ES-I3 (cell line): ENCODE results near the gene STIM1.

Experiments used
- H3K36me3 ChIP-seq: 2 replicates; pipeline ENCODE4 v1.6.1; 2013; ENCODE audit warnings: mild to moderate bottlenecking, low read length, control low read depth, moderate library complexity; ENCODE audit not compliant: insufficient read depth
- H3K4me1 ChIP-seq: 2 replicates; pipeline ENCODE4 v1.6.1; 2013; ENCODE audit warnings: mild to moderate bottlenecking, control low read depth, low read length; ENCODE audit not compliant: insufficient read depth
- H3K9ac ChIP-seq: 2 replicates; pipeline ENCODE4 v1.6.1; 2013; ENCODE audit warnings: low read depth, mild to moderate bottlenecking, low read length, moderate library complexity
- H3K9me3 ChIP-seq: 2 replicates; pipeline ENCODE4 v1.6.1; 2013; ENCODE audit warnings: mild to moderate bottlenecking, low read length, moderate library complexity; ENCODE audit not compliant: control insufficient read depth, insufficient read depth

STIM1 gene

DNA sequence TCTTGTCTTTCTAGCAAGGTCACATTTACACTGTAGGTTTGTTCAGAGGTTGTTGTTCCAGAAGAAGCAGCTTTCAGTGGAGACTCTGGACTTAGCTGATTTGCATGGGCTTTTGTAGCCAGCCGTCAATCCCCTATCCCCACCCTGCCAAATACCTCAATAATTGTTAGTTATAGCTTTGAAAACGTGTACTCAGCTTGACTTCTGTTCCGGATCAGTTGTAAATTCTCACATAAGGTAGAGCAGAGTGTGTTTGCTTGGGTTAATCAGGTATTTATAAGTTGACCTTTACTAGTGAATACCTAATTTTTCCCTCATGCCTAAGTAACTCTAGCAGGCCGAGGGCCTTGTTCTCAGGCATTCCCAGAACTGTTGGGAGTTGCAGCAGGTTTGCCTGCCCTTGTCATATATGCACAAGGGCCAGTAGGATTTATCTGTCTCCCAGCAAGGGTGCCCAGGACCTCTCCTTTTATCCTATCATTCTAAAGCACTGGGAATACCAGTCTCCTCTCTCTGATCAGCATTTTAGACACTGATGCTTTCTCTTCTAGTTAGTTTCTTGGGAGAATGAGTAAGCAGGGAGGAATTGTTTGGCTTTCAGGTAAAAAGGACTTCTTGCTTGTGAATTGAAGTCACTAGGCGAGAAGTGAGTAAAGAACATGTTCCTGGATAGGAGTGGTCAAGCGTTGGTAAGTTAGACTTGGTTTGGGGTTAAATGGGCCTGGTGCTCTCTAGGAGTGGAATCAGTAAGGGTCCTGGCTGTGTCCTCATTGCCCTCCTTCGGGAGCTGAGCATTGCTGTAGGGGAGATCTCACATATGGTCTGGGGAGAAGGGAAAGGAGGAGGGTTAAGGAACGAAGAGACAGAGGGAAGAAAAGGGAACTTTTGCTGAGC lies 22.1 kb downstream of the STIM1 start:
- Histone ChIP-seq H3K4me1 (peaks cover 12% of the 10 kb centered on the region), H3K36me3 (no peaks in the 10 kb centered on the region), H3K9ac (no peak overlapping the region), H3K9me3 (no peaks in the 10 kb centered on the region)

DNA sequence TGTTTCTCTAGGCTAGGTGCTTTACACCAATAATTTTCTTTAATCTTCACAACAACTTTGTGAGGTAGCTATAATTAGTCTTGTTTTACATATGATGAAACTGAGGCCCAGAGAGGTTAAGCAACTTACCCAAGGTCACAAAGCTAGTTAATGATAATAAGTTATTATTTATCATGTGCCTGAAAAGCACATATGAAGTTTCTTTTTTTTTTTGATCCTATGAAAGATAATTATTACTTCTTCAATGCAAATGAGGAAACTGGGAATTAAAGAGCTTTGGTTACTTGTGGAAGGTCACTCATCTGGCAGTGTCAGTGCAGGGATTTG lies 22.8 kb downstream of the STIM1 start:
- Histone ChIP-seq H3K4me1 (peaks cover 12% of the 10 kb centered on the region), H3K9me3 (no peaks in the 10 kb centered on the region), H3K9ac (no peak overlapping the region), H3K36me3 (no peaks in the 10 kb centered on the region)

DNA sequence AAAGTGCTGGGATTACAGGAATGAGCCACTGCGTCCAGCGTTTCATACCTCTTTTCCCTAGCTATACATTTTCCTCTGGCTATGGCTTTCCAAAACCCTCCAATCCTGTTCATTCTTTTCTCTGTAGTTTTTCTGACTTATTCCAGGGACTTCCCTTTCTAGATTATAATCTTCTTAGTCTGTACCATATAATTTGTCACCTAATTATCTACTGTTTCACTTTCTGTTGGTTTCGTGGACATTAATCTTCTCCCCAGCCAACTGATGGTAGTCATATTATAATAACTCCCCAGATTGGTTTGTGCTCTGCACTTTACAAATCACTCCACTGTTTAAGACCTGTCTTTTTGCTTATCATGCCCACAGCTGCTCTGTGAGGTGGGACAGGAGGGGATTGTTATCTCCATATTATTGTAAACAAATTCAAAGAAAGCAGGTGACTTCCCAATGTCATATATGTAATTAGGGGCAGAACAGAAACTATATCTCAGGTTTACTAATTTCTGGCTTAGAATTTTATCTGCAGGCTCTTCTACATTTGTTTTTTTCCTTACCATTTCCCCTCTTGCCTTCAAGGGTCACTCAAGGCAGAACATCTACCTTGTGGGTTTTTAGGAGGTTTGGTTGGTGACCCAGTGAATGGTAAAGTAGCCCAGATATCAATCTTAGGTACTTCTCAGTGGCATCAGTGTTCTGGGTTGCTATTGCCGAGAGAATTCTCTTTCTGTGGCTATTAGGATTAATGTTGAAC lies 23.9 kb downstream of the STIM1 start:
- H3K36me3 ChIP-seq, result no peaks in the 10 kb centered on the region
- H3K4me1 ChIP-seq, result peaks cover 12% of the 10 kb centered on the region
- no peak overlapping the region for H3K9ac ChIP-seq
- H3K9me3 ChIP-seq, result no peaks in the 10 kb centered on the region

DNA sequence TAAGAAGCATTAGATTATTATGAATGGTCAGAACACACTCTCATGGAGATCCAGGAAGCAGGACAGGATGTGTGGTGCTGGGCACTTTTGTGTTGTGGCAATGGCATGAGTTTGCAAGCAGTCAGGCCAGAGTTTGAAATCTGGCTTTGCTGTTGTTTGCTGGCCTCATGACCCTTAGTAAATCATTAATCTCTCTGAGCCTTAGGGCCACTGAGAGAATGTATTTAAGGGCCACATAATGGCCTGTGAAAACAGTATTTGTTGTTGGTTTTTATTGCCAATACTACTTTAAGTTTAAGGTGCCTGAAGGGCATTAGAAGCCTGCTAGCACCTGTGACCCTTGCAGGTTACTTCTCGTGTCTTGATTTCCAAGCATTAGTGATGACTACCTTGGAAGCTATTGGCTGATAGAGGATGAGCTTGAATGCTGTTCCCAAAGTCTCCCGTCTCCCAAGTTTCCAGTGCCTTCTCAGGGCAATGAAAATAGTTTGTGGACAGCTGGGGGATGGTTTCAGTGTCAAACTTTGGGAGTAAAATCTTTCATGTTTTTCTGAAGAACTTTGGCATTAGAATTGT lies 24.6 kb downstream of the STIM1 start:
- Histone ChIP-seq H3K36me3 (no peaks in the 10 kb centered on the region), H3K9ac (no peak overlapping the region), H3K4me1 (peaks cover 12% of the 10 kb centered on the region), H3K9me3 (no peaks in the 10 kb centered on the region)

DNA sequence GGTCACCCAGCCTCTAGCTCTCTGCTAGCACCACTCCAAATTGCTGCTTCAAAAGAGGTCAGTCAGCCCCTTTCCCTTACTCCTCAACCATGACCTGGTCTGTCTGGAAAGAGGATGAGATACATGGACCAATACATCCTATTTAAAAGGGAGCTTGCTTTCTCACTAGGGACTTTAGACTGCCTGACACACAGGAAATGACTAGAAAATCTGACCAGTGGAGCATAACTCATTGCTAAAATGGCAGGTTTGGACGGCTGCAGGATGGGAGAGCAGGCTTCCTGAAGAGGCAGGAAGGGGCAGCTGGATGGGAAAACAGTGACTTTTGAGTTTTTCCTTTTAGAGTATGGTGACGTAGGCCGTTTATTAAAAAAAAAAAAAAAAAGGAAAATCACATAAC lies 25.3 kb downstream of the STIM1 start:
- Histone ChIP-seq H3K9me3 (no peaks in the 10 kb centered on the region), H3K9ac (no peak overlapping the region), H3K36me3 (no peaks in the 10 kb centered on the region), H3K4me1 (peaks cover 12% of the 10 kb centered on the region)

DNA sequence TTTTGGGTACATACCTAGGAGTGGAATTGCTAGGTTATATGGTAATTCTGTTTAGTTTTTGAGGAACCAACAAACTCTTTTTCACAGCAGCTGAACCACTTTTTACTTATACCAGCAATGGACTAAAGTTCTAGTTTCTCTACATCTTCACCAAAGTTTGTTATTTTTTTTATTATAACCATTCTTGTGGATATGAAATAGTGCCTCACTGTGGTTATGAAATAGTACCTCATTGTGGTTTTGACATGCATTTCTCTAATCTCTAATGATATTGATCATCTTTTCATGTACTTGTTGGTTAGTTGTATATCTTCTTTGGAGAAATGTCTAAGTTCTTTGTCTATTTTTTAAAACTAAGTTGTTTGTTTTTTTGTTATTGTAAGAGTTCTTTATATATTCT lies 27.2 kb downstream of the STIM1 start:
- Histone ChIP-seq H3K9me3 (no peaks in the 10 kb centered on the region), H3K36me3 (no peaks in the 10 kb centered on the region), H3K4me1 (peaks cover 5% of the 10 kb centered on the region; the same call in 1 of the 2 replicates), H3K9ac (no peak overlapping the region)

DNA sequence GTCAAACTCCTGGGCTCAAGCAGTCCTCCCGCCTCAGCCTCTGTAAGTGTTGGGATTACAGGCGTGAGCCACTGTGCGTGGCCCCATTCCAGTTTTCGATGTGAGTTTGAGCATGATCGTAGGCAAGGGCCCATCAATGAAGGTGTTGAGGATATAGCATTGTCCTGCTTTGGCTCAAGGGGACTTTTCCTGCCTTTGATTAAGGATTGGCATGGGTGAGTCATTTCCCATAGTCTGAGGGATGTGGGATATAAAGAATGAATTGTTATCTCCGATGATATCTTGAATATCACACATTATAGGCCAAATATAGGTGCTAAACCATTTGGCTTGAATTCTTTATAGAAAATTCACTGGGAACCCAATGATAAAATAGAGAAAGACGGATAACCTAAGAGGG lies 30.4 kb downstream of the STIM1 start:
- H3K9ac ChIP-seq, result no peak overlapping the region
- H3K9me3 ChIP-seq, result no peaks in the 10 kb centered on the region
- H3K36me3 ChIP-seq, result no peaks in the 10 kb centered on the region
- H3K4me1 ChIP-seq, result no peaks in the 10 kb centered on the region

DNA sequence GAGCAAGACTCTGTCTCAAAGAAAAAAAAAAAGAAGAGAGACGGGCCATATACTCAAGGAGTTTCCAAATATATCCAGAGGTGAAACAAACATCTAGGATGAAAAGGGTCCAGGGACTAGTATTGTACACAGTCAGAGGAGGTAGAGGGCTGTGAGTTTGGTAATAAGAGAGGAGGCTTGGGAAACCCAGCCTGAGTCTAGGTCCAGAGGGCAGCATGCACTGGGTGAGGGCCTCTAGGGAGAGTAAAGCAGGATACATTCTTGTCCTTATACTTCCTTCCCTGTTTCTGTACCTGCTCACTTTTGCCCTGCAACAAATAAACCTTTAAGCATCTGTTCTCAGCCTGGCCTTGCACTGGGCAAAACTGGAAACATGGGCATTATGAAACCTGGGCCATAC lies 31.5 kb downstream of the STIM1 start:
- Histone ChIP-seq H3K9ac (no peak overlapping the region), H3K9me3 (no peaks in the 10 kb centered on the region), H3K36me3 (no peaks in the 10 kb centered on the region), H3K4me1 (no peaks in the 10 kb centered on the region)

DNA sequence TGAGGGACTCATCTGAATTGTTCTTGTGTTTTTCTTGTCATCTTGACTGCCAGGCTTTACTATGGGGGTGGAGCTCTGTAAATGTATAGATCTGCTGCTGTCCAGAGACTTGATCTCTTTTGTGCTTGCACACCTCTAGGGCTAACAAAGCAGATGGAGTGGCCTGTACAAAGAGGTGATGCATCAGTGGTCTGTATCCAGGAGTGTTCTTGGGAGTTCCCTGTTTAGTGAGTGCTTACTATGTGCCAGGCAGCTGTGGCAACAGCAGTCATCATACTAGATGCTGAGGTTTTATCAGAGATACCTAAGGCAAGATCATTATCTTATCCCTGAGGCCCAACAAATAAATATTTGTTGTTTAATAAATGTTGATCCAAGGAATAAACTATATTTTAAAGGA lies 33.4 kb downstream of the STIM1 start:
- Histone ChIP-seq H3K36me3 (no peaks in the 10 kb centered on the region), H3K4me1 (no peaks in the 10 kb centered on the region), H3K9ac (no peak overlapping the region), H3K9me3 (no peaks in the 10 kb centered on the region)

DNA sequence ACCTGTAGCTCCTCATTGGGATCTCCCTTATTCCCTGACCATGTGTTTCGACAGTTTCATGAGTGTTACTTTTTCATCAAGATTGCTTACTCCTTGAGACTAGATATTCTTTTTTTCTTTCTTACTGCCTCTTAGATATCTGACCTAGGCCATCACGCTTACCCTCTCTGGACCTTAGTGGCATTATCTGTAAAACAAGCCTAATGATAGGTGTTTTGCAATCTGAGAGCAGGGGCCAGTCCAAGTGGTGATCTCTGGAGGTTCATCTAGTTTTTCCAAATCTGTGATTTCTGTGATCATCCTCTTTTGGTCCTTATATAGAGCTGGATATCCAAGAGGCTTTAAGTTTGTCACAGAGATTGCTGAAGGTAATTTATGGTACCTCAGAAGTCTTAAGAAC lies 34.5 kb downstream of the STIM1 start:
- Histone ChIP-seq H3K9me3 (no peaks in the 10 kb centered on the region), H3K4me1 (no peaks in the 10 kb centered on the region), H3K9ac (no peak overlapping the region), H3K36me3 (no peaks in the 10 kb centered on the region)

DNA sequence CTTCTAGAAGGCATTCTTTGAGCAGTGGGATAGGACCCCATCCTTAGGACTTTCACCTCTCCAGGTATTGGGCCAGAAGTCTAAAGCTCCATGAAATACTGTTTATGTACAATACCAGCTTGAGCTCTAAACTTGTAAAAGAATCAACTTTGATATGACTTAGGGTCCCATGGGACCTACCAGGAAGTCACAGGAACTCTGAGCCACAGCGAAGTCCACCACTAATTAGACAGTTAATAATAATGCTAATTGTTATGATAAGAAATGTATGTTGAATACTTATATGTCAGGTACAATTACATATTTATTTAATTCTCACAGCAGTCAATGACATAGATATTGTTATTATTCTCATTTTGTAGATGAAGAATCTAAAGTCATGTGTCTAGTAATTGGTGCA lies 35.3 kb downstream of the STIM1 start:
- Histone ChIP-seq H3K4me1 (no peaks in the 10 kb centered on the region), H3K9me3 (no peaks in the 10 kb centered on the region), H3K36me3 (no peaks in the 10 kb centered on the region), H3K9ac (no peak overlapping the region)

DNA sequence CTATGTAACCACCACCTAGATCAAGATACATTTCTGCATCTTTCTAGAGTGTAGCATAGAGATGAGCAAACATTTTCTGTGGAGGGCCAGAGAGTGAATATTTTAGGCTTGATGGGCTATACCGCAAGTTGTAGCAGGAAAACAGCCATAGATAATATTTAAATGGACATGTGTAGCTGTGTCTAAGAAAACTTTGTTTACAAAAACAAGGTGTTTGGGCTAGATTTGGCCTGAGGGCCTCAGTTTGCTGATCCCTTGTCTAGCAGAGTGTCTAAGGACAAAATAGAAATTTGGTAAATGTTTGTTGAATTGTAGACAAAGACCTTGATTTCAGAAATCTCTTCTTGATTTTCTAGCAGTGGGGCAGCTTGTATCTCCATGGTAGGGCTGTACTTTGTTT lies 36.3 kb downstream of the STIM1 start:
- Histone ChIP-seq H3K9ac (no peak overlapping the region), H3K36me3 (no peaks in the 10 kb centered on the region), H3K9me3 (no peaks in the 10 kb centered on the region), H3K4me1 (no peaks in the 10 kb centered on the region)

DNA sequence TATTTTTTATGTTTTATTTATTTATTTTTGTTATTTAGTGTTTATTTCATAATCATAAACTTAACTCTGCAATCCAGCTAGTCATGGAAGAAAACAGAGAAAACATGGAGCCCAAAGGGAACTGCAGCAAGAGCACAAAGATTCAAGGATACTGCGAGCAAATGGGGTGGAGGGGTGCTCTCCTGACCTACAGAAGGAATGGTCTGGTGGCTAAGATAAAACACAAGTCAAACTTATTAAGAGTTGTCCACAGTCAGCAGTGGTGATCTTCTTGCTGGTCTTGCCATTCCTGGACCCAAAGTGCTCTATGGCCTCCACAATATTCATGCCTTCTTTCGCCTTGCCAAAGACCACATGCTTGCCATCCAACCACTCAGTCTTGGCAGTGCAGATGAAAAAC lies 36.7 kb downstream of the STIM1 start:
- H3K36me3 ChIP-seq, result no peaks in the 10 kb centered on the region
- H3K9ac ChIP-seq, result no peak overlapping the region
- no peaks in the 10 kb centered on the region for H3K4me1 ChIP-seq
- H3K9me3 ChIP-seq, result no peaks in the 10 kb centered on the region

DNA sequence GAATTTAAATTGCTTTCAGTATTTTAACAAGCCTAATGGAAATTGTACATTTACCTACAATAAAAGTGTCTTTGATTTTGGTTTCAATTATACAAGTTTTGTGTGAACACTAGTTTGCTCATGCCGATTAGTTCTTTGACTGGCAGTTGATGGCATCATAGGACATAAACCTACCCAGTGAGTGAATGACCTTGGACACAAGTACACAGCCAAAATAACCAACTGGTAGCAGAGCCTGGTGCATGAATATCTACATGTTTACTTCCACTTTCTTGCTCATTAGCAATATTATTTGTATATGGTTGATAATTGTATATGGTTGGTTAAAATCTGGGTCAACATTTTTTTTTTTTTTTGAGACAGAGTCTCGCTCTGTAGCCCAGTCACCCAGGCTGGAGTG lies 37.8 kb downstream of the STIM1 start:
- Histone ChIP-seq H3K36me3 (no peaks in the 10 kb centered on the region), H3K9me3 (no peaks in the 10 kb centered on the region), H3K4me1 (no peaks in the 10 kb centered on the region), H3K9ac (no peak overlapping the region)
